DOHH2 (cell line): ENCODE measurements around the gene CAMTA1.

Experiments
- CTCF ChIP-seq: fragments of 200-600 bp; sonication (generic); IDR thresholded peaks from one replicate; pipeline ENCODE4 v1.5.1; 2014; ENCODE audit warnings: antibody characterized with exemption, mild to moderate bottlenecking, low read depth, low read length; ENCODE audit not compliant: poor library complexity, severe bottlenecking
- EZH2phosphoT487 ChIP-seq: fragments of 200-600 bp; sonication (generic); IDR thresholded peaks from 2 replicates; pipeline ENCODE4 v1.6.1; 2017; ENCODE audit warnings: borderline replicate concordance, mild to moderate bottlenecking, antibody characterized with exemption, low read length, moderate library complexity, mixed read lengths

GRCh38 chr1:7549277-7550161, 764.3 kb downstream of the CAMTA1 start:
- TF ChIP-seq CTCF (no peak), EZH2phosphoT487 (no peak)
